Body of pancreas (tissue), 4 donors: ENCODE data around the gene TRNT1.

Source experiments
- POLR2A ChIP-seq, 3 donors: fragments of 450-650 bp; IDR thresholded peaks; one replicate each; pipeline ENCODE4 v1.6.1; 2016; ENCODE audit warnings: antibody characterized with exemption in 3 of 3, mild to moderate bottlenecking in 2 of 3
- TF ChIP-seq, protein P1 (sequence below), 7 experiments: fragments of 450-650 bp in 4 of 7; fragments of 200-600 bp in 3 of 7; sonication (generic) in 3 of 7; IDR thresholded peaks; one replicate each; pipeline ENCODE4 v1.5.1; 2016 to 2019; ENCODE audit warnings: antibody characterized with exemption in 7 of 7

DNA sequence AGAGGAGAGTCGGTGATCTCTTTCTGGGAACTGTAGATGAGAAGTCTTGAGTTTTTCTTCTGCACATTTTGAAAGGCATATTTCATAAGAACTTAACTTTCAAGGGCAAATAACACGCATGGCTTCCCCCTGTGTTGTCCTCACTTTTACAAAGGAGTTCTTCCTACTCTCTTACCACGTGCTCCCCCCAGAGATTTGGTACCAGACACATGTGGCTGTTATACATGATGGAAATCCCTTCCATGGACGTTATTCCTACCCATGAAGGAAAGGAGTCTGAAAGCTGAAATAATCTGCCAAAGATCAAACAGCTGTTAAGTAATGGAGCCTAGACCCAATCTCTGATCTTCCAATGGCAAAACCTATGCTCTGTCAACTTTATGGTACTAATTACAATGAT, 20.9 kb upstream of the TRNT1 start:
- TF ChIP-seq, protein P1, sequence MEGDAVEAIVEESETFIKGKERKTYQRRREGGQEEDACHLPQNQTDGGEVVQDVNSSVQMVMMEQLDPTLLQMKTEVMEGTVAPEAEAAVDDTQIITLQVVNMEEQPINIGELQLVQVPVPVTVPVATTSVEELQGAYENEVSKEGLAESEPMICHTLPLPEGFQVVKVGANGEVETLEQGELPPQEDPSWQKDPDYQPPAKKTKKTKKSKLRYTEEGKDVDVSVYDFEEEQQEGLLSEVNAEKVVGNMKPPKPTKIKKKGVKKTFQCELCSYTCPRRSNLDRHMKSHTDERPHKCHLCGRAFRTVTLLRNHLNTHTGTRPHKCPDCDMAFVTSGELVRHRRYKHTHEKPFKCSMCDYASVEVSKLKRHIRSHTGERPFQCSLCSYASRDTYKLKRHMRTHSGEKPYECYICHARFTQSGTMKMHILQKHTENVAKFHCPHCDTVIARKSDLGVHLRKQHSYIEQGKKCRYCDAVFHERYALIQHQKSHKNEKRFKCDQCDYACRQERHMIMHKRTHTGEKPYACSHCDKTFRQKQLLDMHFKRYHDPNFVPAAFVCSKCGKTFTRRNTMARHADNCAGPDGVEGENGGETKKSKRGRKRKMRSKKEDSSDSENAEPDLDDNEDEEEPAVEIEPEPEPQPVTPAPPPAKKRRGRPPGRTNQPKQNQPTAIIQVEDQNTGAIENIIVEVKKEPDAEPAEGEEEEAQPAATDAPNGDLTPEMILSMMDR (IDR thresholded peaks at IDR 0.05), result no peak
- TF ChIP-seq POLR2A (IDR thresholded peaks at IDR 0.05), result no peak
